A673 (cell line): ENCODE results near the gene NKD1. TPM values are rescaled to one million over a fixed set of nuclear protein-coding genes. Genes with fewer than 3 reads are reported as not detected.

Experiments used
- BruUV-seq: library from RNA; stranded (reverse); fragments of 400-500 nt; replicated peaks from 2 replicates; lab custom pipeline; 2021; lab: Mats Ljungman, UMichigan
- CTCF ChIA-PET: fragments of 300-600 bp; sonication (Branson Sonifier 250); formaldehyde crosslinking; loops from one replicate; lab custom pipeline; 2022; ENCODE audit warnings: antibody characterized with exemption; lab: Charles Lee
- POLR2A ChIA-PET: fragments of 300-600 bp; sonication (Branson Sonifier 250); formaldehyde crosslinking; loops from one replicate; lab custom pipeline; 2022; ENCODE audit warnings: antibody characterized with exemption; ENCODE audit not compliant: low non-redundant PET; lab: Charles Lee
- DNase-seq: peaks from one replicate; pipeline ENCODE4 v3.0.0-alpha.2; 2015; ENCODE audit warnings: low spot score
- H3K27ac ChIP-seq: fragments of 200-600 bp; sonication (generic); 2 replicates; pipeline ENCODE4 v1.5.1; 2016; ENCODE audit warnings: mixed run types, low read depth, mild to moderate bottlenecking, mixed read lengths, antibody characterized with exemption, low read length; ENCODE audit not compliant: poor library complexity, severe bottlenecking
- H3K27me3 ChIP-seq: fragments of 200-600 bp; sonication (generic); replicated peaks from 2 replicates; pipeline ENCODE4 v1.6.1; 2017; ENCODE audit warnings: mixed run types, low read depth, mild to moderate bottlenecking, mixed read lengths, antibody characterized with exemption, low read length; ENCODE audit not compliant: insufficient read depth, poor library complexity
- H3K36me3 ChIP-seq: fragments of 200-600 bp; sonication (generic); 2 replicates; pipeline ENCODE4 v1.6.1; 2016; ENCODE audit warnings: mixed run types, mild to moderate bottlenecking, mixed read lengths, antibody characterized with exemption, low read length; ENCODE audit not compliant: insufficient read depth, poor library complexity, severe bottlenecking
- H3K4me1 ChIP-seq: fragments of 200-600 bp; sonication (generic); 2 replicates; pipeline ENCODE4 v1.6.1; 2017; ENCODE audit warnings: mixed run types, mild to moderate bottlenecking, mixed read lengths, antibody characterized with exemption, low read length; ENCODE audit not compliant: insufficient read depth, poor library complexity, severe bottlenecking
- H3K4me3 ChIP-seq: fragments of 200-600 bp; sonication (generic); 2 replicates; pipeline ENCODE4 v1.5.1; 2016; ENCODE audit warnings: low read depth, mixed run types, mild to moderate bottlenecking, mixed read lengths, low read length; ENCODE audit not compliant: poor library complexity, severe bottlenecking
- H3K9me3 ChIP-seq: fragments of 200-600 bp; sonication (generic); 2 replicates; pipeline ENCODE4 v1.6.1; 2016; ENCODE audit warnings: mixed run types, low read depth, mild to moderate bottlenecking, mixed read lengths, antibody characterized with exemption, low read length; ENCODE audit not compliant: poor library complexity, severe bottlenecking
- EZH2 ChIP-seq: fragments of 200-600 bp; sonication (generic); IDR thresholded peaks from 2 replicates; pipeline ENCODE4 v1.6.1; 2017; ENCODE audit warnings: borderline replicate concordance, low read depth, mild to moderate bottlenecking, mixed read lengths, antibody characterized with exemption, low read length; ENCODE audit not compliant: poor library complexity, severe bottlenecking
- intact Hi-C: fragments of 100-400 bp; cut with micrococcal nuclease; formaldehyde crosslinking; loops from one replicate; pipeline ENCODE4 v1.10.0; 2022; ENCODE audit not compliant: unreplicated experiment
- total RNA-seq: library from RNA; stranded (reverse); gene quantifications from 2 replicates; pipeline ENCODE4 v1.2.3, GENCODE V29; 2021
- TF ChIP-seq, protein P1 (sequence below): fragments of 300-800, 200-600 bp; sonication (generic); conservative IDR thresholded peaks from 2 replicates; pipeline ENCODE4 v1.5.1; 2017; ENCODE audit warnings: low read depth, mild to moderate bottlenecking, antibody characterized with exemption, low read length, moderate library complexity, mixed read lengths

The NKD1 gene
- total RNA-seq, 1 experiment from 2014 or later, result 1.1 TPM

DNA sequence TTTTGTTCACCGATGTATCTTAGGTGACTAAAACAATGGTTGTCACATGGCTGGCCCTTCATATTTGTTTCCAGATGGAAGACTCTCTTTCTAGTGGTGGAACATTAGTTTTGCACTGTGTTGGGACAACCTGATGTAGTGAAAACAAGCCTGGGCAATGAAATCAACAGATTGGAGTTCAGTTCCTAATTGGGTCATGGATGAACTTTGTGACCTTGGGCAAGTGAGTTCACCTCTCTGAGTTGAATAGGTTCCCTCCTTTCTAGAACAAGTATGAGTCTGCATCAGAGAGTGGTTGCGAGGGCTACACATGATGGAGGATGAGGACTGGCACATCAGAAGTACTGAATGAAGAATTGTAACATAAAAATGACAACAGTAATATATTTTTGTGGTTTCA is 2.1 kb upstream of the NKD1 start:
- no peak for DNase-seq
- H3K27ac ChIP-seq, result no peak overlapping the region
- POLR2A ChIA-PET, result no interaction called here
- TF ChIP-seq, protein P1, sequence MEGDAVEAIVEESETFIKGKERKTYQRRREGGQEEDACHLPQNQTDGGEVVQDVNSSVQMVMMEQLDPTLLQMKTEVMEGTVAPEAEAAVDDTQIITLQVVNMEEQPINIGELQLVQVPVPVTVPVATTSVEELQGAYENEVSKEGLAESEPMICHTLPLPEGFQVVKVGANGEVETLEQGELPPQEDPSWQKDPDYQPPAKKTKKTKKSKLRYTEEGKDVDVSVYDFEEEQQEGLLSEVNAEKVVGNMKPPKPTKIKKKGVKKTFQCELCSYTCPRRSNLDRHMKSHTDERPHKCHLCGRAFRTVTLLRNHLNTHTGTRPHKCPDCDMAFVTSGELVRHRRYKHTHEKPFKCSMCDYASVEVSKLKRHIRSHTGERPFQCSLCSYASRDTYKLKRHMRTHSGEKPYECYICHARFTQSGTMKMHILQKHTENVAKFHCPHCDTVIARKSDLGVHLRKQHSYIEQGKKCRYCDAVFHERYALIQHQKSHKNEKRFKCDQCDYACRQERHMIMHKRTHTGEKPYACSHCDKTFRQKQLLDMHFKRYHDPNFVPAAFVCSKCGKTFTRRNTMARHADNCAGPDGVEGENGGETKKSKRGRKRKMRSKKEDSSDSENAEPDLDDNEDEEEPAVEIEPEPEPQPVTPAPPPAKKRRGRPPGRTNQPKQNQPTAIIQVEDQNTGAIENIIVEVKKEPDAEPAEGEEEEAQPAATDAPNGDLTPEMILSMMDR, result no peak
- BruUV-seq, result no TSS peak
- intact Hi-C loops, result no loop called here
- H3K4me1 ChIP-seq, result no peaks in the 10 kb centered on the region
- no peaks in the 10 kb centered on the region for H3K36me3 ChIP-seq
- no peak overlapping the region for H3K4me3 ChIP-seq
- H3K9me3 ChIP-seq, result no peaks in the 10 kb centered on the region
- H3K27me3 ChIP-seq, result peaks cover 56% of the 10 kb centered on the region
- CTCF ChIA-PET, result no interaction called here

DNA sequence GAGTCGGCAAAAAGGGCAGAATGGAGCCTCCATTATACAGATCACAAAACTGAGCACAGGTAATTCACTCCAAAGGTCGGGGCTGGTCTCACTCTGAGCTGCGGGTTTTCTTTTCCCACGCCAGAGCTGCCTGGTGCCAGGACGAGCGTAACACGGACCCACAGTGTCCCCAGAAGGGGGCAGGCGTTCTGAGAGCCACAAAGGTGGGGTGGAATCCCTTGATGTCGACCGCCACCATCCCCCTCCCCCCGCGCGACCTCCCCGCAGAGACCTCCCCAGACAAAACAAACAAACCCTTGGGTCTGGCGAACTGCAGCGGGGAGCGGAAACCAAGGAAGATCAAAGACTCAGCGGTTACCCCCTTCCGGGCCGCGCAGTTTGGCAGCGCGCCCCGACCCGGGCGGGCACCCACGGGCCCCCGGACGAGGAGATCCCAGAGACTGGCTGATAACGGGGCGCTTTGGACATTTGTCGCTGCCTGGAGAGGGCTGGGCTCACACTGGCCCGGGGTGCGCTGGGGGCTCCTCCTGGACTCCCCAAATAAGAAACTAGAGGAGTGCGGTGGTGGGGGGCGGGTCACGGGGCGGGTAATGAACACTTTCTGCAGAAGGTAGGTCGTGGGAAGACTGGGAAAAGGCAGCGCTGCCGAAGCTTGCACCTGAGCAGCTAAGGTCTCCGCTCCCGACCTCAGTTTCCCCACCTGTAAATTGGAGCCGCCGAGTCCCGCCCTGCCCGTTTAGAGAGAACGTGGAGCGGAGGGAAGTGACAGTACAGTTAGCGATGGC is 664 bp upstream of the NKD1 start:
- no peak overlapping the region for H3K27ac ChIP-seq
- intact Hi-C loops, result no loop called here
- no peaks in the 10 kb centered on the region for H3K9me3 ChIP-seq
- H3K4me3 ChIP-seq, result peak overlapping the region; percentile 53
- H3K36me3 ChIP-seq, result no peaks in the 10 kb centered on the region
- CTCF ChIA-PET, result interaction anchor here (0.6 kb wide), 2 partner anchors 118 to 194 kb away, joined by 3 to 4 read pairs; no protein-coding TSS in a partner anchor
- BruUV-seq, result no TSS peak
- H3K27me3 ChIP-seq, result peaks cover 61% of the 10 kb centered on the region
- no peaks in the 10 kb centered on the region for H3K4me1 ChIP-seq
- POLR2A ChIA-PET, result no interaction called here
- DNase-seq, result peak; percentile 35
- TF ChIP-seq EZH2, result no peak
- TF ChIP-seq, protein P1, result peak; percentile 41

DNA sequence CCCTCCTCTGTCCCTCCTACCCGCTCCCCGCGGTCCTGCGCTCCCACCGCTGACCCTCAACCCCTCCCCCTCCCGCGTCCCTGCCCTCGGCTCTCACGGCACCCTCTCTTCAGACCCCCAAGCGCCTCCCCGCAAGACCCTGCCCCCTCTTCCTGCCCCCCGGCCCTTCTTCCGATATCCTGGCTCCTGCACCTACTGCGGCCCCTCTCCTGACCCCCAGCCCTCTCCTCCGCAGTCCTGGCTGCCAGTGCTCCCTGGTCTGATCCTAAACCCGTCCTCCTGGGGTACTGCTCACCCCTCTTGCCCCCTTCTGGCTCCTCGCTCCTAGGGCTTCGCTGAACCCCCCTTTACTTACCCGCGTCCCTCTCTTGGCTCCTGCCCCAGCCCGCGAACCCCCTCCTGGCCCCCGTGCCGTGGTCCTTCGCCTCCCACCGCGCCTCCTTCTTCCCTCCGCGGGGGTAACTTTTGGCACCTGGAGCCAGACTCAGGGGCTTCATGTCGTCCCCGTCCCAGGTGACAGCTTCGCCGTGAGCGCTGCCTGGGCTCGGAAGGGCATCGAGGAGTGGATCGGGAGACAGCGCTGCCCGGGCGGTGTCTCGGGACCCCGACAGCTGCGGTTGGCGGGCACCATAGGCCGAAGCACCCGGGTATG is 839 bp downstream of the NKD1 start:
- TF ChIP-seq, protein P1, result no peak
- TF ChIP-seq EZH2, result no peak
- intact Hi-C loops, result no loop called here
- Histone ChIP-seq H3K36me3 (no peaks in the 10 kb centered on the region), H3K4me1 (no peaks in the 10 kb centered on the region), H3K4me3 (peak overlapping the region; percentile 53), H3K9me3 (no peaks in the 10 kb centered on the region), H3K27ac (no peak overlapping the region), H3K27me3 (peaks cover 61% of the 10 kb centered on the region)
- ChIA-PET POLR2A (no interaction called here), CTCF (no interaction called here)
- BruUV-seq, result no TSS peak
- no peak for DNase-seq
